Breast epithelium (tissue), 4 donors: Measurements from ENCODE around the gene ACP7. TPM values are rescaled to one million over a fixed set of nuclear protein-coding genes. Genes with fewer than 3 reads are reported as not detected.

Source experiments
- DNase-seq, 2 donors: peaks; one replicate each; pipeline ENCODE4 v3.0.0-alpha.2; 2019; ENCODE audit warnings: low spot score in 2 of 2
- H3K27ac ChIP-seq, 2 donors: fragments of 200-600 bp; sonication (generic) in 1 of 2; one replicate each; pipeline ENCODE4 v1.5.1; 2016 to 2019; ENCODE audit warnings: mild to moderate bottlenecking in 1 of 2
- H3K27me3 ChIP-seq, 2 donors: fragments of 200-600 bp; sonication (generic) in 1 of 2; one replicate each; pipeline versions ENCODE4 v1.5.1 to v1.6.0; 2017 to 2019; ENCODE audit warnings: control low read depth in 1 of 2, mild to moderate bottlenecking in 1 of 2
- H3K36me3 ChIP-seq: fragments of 200-600 bp; one replicate; pipeline ENCODE4 v1.5.1; 2019
- H3K4me1 ChIP-seq, 2 donors: fragments of 200-600 bp; sonication (generic); one replicate each; pipeline ENCODE4 v1.5.1; 2016 to 2019; ENCODE audit warnings: control low read depth in 1 of 2
- H3K4me3 ChIP-seq, 3 donors: fragments of 200-600 bp; sonication (generic); 1 replicate in 2 of 3; 2 replicates in 1 of 3; pipeline ENCODE4 v1.5.1; 2016 to 2019; ENCODE audit warnings: mild to moderate bottlenecking in 3 of 3, moderate library complexity in 2 of 3
- H3K9me3 ChIP-seq, 2 donors: fragments of 200-600 bp; sonication (generic) in 1 of 2; one replicate each; pipeline ENCODE4 v1.5.1; 2016 to 2019; ENCODE audit warnings: control low read depth in 1 of 2
- POLR2A ChIP-seq: fragments of 450-650 bp; IDR thresholded peaks from one replicate; pipeline ENCODE4 v1.6.1; 2016; ENCODE audit warnings: antibody characterized with exemption, mild to moderate bottlenecking, moderate library complexity
- POLR2AphosphoS5 ChIP-seq, 3 donors: sonication (generic); formaldehyde crosslinking; IDR thresholded peaks; one replicate each; pipeline ENCODE4 v1.6.1; 2017; ENCODE audit warnings: antibody characterized with exemption in 3 of 3
- intact Hi-C: fragments of 100-400 bp; cut with DNase I; formaldehyde crosslinking; loops from one replicate; pipeline ENCODE4 v1.15.1; 2023; ENCODE audit warnings: low total_unique reads
- total RNA-seq, 3 donors: library from RNA; depleted of rRNA; stranded (reverse); fragments of >200 nt; gene quantifications; one replicate each; pipeline ENCODE4 v1.1.0, GENCODE V29; 2016
- TF ChIP-seq, protein P1 (sequence below), 3 donors: fragments of 450-650 bp; IDR thresholded peaks; one replicate each; pipeline ENCODE4 v1.5.1; 2016 to 2017; ENCODE audit warnings: antibody characterized with exemption in 3 of 3, mild to moderate bottlenecking in 3 of 3, moderate library complexity in 3 of 3

The ACP7 gene
- total RNA-seq, 3 donors from 2014 or later = not detected

DNA sequence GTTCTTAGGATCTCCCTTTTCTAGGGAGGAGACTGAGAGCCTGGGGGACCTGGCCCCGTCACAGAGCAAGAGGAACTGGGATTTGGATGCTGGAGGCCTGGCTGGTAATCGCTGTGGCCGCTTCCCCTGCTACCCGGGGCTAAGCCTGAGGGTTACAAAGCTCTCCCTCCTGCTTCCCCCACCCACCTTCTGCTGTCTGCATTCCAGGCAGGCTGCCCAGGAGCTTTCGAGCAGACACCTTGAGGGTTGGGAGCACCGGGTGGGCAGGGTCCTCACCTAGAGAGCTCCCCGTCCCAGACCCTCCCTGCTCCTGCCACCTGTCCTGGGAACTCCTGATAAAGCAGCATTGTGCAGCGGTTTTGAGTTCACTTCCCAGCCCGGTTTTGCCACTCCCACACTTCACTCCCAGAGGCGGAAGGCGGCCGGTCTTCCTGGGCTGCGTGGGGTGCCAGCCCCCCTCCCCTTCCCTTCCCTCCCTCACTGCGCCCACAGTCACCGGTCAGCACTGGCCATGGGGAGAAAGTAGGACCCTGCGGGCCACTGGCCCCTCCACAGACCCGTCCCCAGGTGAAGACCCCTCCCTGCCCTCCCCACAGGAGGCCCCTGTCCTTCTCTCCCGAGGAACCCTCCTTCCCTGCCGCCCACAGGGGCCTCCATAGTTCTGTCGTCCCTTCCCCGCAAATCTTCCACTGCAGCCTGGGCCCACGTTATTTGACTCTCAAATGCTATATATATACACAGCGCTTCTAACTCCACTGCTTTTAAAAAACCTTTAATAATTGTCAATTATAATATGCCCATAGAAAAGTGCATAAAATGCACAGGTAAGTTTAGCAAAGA lies 49.5 kb downstream of the ACP7 start:
- Histone ChIP-seq H3K4me3 (peak overlapping the region in 2 of 3 donors; percentile 12 to 48), H3K36me3 (no peaks in the 10 kb centered on the region), H3K27ac (peak overlapping the region; percentile 81 to 90), H3K27me3 (no peaks in the 10 kb centered on the region), H3K9me3 (no peaks in the 10 kb centered on the region), H3K4me1 (peaks cover 22 to 47% of the 10 kb centered on the region in 2 donors)
- intact Hi-C loops = no loop called here
- DNase-seq = peak in 1 of 2 donors; percentile 66
- TF ChIP-seq POLR2AphosphoS5 (IDR thresholded peaks at IDR 0.05) (no peak), POLR2A (no peak)
- TF ChIP-seq, protein P1, sequence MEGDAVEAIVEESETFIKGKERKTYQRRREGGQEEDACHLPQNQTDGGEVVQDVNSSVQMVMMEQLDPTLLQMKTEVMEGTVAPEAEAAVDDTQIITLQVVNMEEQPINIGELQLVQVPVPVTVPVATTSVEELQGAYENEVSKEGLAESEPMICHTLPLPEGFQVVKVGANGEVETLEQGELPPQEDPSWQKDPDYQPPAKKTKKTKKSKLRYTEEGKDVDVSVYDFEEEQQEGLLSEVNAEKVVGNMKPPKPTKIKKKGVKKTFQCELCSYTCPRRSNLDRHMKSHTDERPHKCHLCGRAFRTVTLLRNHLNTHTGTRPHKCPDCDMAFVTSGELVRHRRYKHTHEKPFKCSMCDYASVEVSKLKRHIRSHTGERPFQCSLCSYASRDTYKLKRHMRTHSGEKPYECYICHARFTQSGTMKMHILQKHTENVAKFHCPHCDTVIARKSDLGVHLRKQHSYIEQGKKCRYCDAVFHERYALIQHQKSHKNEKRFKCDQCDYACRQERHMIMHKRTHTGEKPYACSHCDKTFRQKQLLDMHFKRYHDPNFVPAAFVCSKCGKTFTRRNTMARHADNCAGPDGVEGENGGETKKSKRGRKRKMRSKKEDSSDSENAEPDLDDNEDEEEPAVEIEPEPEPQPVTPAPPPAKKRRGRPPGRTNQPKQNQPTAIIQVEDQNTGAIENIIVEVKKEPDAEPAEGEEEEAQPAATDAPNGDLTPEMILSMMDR (IDR thresholded peaks at IDR 0.05) = no peak

DNA sequence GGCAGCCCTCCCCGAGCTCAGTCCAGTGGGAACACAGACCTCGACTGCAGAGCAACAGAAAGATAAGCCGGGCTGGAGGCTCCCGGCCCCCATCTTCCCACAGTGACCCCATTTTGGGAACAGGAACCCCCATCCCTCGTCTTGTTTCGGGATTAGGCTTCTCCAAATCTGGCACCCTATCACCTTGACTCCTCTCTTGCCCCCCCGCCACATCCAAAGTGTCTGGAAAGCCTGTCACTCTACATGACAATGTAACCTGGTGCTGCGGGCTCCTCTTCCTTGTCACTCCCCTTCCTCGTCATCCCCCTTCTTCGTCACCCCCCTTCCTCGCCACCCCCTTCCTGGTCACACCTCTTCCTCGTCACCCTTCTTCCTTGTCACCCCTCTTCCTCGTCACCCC lies 51.5 kb downstream of the ACP7 start:
- Histone ChIP-seq H3K4me3 (no peak overlapping the region), H3K27me3 (no peaks in the 10 kb centered on the region), H3K27ac (peak overlapping the region in 1 of 2 donors; percentile 40), H3K9me3 (no peaks in the 10 kb centered on the region), H3K4me1 (peaks cover 18 to 26% of the 10 kb centered on the region in 2 donors), H3K36me3 (no peaks in the 10 kb centered on the region)
- no peak for TF ChIP-seq POLR2AphosphoS5 (IDR thresholded peaks at IDR 0.05)
- no peak for DNase-seq
- intact Hi-C loops = no loop called here

DNA sequence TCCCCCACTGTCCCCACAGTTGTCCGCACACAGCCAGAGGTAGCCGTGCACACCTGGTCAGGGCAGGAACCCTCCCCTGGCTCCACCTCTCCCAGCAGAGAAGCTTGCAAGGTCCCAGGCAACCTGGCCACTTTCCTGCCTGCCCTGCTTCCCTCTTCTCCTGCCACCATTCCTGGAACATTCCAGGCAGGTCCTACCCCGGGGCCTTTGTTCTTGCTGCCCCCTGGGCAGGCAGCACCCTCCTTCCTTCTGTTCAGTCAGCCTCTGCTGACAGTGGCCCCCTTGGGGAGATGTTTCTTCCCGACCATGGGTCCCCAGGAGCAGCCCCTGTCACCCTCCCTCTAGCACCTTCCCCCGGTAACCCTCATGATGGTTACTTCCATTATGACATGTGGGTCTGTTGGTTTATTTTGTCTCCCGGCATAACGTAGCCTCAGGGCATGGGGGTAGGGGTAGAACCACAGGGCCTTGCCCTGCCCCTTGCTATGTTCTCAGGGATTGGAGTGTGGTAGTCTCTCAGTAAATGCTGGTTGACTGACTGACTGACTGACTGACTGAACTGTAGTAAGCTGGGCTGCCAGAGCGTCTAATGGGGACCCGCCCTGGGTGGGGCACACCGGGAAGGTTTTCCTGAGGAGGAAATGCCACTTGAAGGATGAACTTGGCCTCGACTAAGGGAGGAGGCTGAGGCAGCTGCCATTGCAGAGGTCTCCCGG lies 52.2 kb downstream of the ACP7 start:
- no peak for TF ChIP-seq POLR2A
- no peak for TF ChIP-seq POLR2AphosphoS5 (IDR thresholded peaks at IDR 0.05)
- TF ChIP-seq, protein P1 (IDR thresholded peaks at IDR 0.05) = no peak
- Histone ChIP-seq H3K27me3 (no peaks in the 10 kb centered on the region), H3K36me3 (no peaks in the 10 kb centered on the region), H3K9me3 (no peaks in the 10 kb centered on the region), H3K4me1 (peaks cover 11 to 24% of the 10 kb centered on the region in 2 donors), H3K27ac (peak overlapping the region; percentile 4 to 34), H3K4me3 (no peak overlapping the region)
- intact Hi-C loops = no loop called here
- no peak for DNase-seq

DNA sequence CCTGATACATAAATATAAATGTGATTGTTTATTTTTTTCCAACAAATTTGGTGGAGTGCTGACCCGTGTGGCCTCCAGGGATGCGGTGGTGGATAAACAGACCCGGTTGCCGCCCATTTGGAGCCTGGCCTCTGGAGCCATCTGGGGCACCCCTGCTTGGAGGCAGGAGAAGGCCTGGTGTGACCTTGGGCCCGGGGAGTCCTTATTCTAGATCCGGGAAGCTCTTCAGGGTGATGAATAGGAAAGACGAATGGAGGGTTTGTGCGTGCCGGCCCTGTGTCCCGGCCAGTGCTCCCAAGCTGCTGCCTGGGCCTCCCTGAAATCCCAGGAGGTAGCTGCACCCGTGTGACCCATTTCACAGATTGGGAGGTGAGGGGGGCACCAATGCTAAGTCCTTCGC lies 53.0 kb downstream of the ACP7 start:
- Histone ChIP-seq H3K9me3 (no peaks in the 10 kb centered on the region), H3K4me3 (no peak overlapping the region), H3K4me1 (peaks cover 6 to 16% of the 10 kb centered on the region in 2 donors), H3K36me3 (no peaks in the 10 kb centered on the region), H3K27me3 (no peaks in the 10 kb centered on the region), H3K27ac (peak overlapping the region in 1 of 2 donors; percentile 4)
- no peak for DNase-seq
- intact Hi-C loops = no loop called here
- TF ChIP-seq POLR2AphosphoS5 (IDR thresholded peaks at IDR 0.05) (no peak), POLR2A (no peak)
- TF ChIP-seq, protein P1 (IDR thresholded peaks at IDR 0.05) = no peak

DNA sequence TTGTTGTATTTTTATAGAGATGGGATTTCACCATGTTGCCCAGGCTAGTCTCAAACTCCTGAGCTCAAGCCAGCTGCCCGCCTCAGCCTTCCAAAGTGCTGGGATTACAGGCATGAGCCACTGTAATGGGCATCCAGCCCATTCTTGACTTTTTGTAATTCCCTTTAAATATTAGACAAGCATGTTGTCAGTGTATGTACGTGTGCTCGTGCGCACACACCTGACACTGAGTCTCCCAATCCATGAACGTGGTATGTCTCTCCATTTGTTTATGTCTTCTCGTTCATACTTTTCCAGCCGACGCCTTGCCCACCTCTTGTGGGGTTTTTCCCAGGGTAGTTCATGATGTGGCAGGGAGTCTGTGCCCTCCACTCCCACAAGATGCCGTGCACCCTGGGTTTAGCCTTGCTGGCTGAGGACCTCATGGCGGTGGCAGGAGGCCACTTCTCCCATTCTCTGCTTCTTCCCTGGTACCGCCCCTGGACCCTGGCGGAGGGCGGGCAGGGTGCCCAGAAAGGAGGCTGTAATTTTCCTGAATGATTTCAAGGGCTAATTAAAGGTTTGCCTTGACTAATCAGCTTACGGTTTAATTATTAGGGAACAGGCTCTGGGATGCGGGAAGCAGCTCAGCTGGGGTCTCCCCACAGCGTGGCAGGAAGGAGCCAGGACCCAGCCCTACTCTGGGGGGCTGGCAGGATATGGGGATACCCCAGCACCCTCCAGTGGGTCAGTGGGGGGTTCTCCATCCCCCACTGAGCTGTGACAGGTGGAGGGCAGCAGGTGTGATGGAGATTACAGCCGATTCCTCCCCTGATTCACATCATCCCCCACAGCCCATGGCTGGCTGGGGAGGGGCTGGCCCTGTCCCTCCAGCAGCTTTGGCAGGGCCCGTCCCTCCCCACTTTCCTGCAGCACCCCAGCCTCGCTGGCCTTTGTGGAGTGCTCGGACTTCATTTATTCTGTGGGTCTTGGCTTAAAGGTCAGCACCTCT lies 54.3 kb downstream of the ACP7 start:
- H3K9me3 ChIP-seq = no peaks in the 10 kb centered on the region
- H3K27me3 ChIP-seq = no peaks in the 10 kb centered on the region
- H3K36me3 ChIP-seq = no peaks in the 10 kb centered on the region
- H3K4me1 ChIP-seq = peaks cover 4 to 6% of the 10 kb centered on the region in 2 donors
- TF ChIP-seq POLR2A = no peak
- TF ChIP-seq, protein P1 (IDR thresholded peaks at IDR 0.05) = no peak
- no peak for TF ChIP-seq POLR2AphosphoS5 (IDR thresholded peaks at IDR 0.05)
- H3K27ac ChIP-seq = peak overlapping the region in 1 of 2 donors; percentile 20
- no peak for DNase-seq
- intact Hi-C loops = no loop called here
- H3K4me3 ChIP-seq = no peak overlapping the region
